Left hindlimb (tissue), 1 donor: ENCODE results near the gene MIPEP.

ENCODE experiments used
- DNase-seq: peaks from one replicate; pipeline ENCODE4 v3.0.0-alpha.2; 2018

Gene MIPEP

GRCh38 chr13:23743278-23744076, 145.7 kb downstream of the MIPEP start:
- no peak for DNase-seq

GRCh38 chr13:23741879-23742510, 147.2 kb downstream of the MIPEP start:
- DNase-seq = no peak

GRCh38 chr13:23740002-23740401, 149.2 kb downstream of the MIPEP start:
- no peak for DNase-seq

GRCh38 chr13:23739596-23739995, 149.6 kb downstream of the MIPEP start:
- DNase-seq = no peak

- DNase-seq = no peak
Measured at GRCh38 chr13:23736541-23736940, 152.7 kb downstream of the MIPEP start.

GRCh38 chr13:23735329-23735728, 153.9 kb downstream of the MIPEP start:
- DNase-seq = no peak

- no peak for DNase-seq
Measured at GRCh38 chr13:23731709-23732108, 157.5 kb downstream of the MIPEP start.

- DNase-seq = no peak
Measured at GRCh38 chr13:23730251-23730650, 158.9 kb downstream of the MIPEP start.

GRCh38 chr13:23729531-23729930, 159.7 kb downstream of the MIPEP start:
- DNase-seq = no peak

GRCh38 chr13:23728807-23729206, 160.4 kb downstream of the MIPEP start:
- DNase-seq = no peak

GRCh38 chr13:23725922-23726321, 163.3 kb downstream of the MIPEP start:
- no peak for DNase-seq

GRCh38 chr13:23724196-23724970, 164.8 kb downstream of the MIPEP start:
- DNase-seq = no peak

GRCh38 chr13:23723471-23723870, 165.7 kb downstream of the MIPEP start:
- no peak for DNase-seq

GRCh38 chr13:23722726-23723453, 166.3 kb downstream of the MIPEP start:
- no peak for DNase-seq

- DNase-seq = no peak
Measured at GRCh38 chr13:23718996-23719395, 170.2 kb downstream of the MIPEP start.

- no peak for DNase-seq
Measured at GRCh38 chr13:23716401-23716800, 172.8 kb downstream of the MIPEP start.

- no peak for DNase-seq
Measured at GRCh38 chr13:23715762-23716235, 173.4 kb downstream of the MIPEP start.

- no peak for DNase-seq
Measured at GRCh38 chr13:23715092-23715761, 174.0 kb downstream of the MIPEP start.

- DNase-seq = no peak
Measured at GRCh38 chr13:23714672-23715071, 174.5 kb downstream of the MIPEP start.

GRCh38 chr13:23711355-23711754, 177.8 kb downstream of the MIPEP start:
- DNase-seq = no peak

- no peak for DNase-seq
Measured at GRCh38 chr13:23710366-23710765, 178.8 kb downstream of the MIPEP start.

GRCh38 chr13:23709536-23709935, 179.7 kb downstream of the MIPEP start:
- DNase-seq = no peak
